GM19397 (cell line): ENCODE data around the gene ELOA.

ENCODE experiments used
- ATAC-seq: cut with Tn5 transposase; IDR thresholded peaks from one replicate; pipeline ENCODE4 v1.9.1; 2021; ENCODE audit warnings: mild to moderate bottlenecking, moderate library complexity; ENCODE audit not compliant: unreplicated experiment

The ELOA gene

GRCh38 chr1:23743287-23744152, at the start of gene ELOA:
TSS of gene ELOA (plus strand) at chr1:23743471. CDS start at chr1:23743504, 33 bp downstream.
- peak; percentile 83 for ATAC-seq

GRCh38 chr1:23693599-23693998, 49.7 kb upstream of the ELOA start:
- ATAC-seq = no peak

- no peak for ATAC-seq
Observed at GRCh38 chr1:23694371-23694770, 48.9 kb upstream of the ELOA start.

GRCh38 chr1:23695667-23696066, 47.6 kb upstream of the ELOA start:
- no peak for ATAC-seq

- ATAC-seq = no peak
Observed at GRCh38 chr1:23696335-23696989, 46.8 kb upstream of the ELOA start.

GRCh38 chr1:23698466-23698865, 44.8 kb upstream of the ELOA start:
- no peak for ATAC-seq

GRCh38 chr1:23699280-23700179, 43.7 kb upstream of the ELOA start:
- no peak for ATAC-seq

GRCh38 chr1:23701310-23701709, 42.0 kb upstream of the ELOA start:
- no peak for ATAC-seq

- ATAC-seq = no peak
Observed at GRCh38 chr1:23701996-23702395, 41.3 kb upstream of the ELOA start.

- ATAC-seq = no peak
Observed at GRCh38 chr1:23704834-23705495, 38.3 kb upstream of the ELOA start.

- no peak for ATAC-seq
Observed at GRCh38 chr1:23709229-23709628, 34.0 kb upstream of the ELOA start.

GRCh38 chr1:23718482-23718881, 24.8 kb upstream of the ELOA start:
- no peak for ATAC-seq

GRCh38 chr1:23719162-23719820, 24.0 kb upstream of the ELOA start:
- no peak for ATAC-seq

- ATAC-seq = peak; percentile 52
Observed at GRCh38 chr1:23720256-23720995, 22.8 kb upstream of the ELOA start.

GRCh38 chr1:23722652-23723051, 20.6 kb upstream of the ELOA start:
- ATAC-seq = no peak

GRCh38 chr1:23726686-23727085, 16.6 kb upstream of the ELOA start:
- no peak for ATAC-seq

- no peak for ATAC-seq
Observed at GRCh38 chr1:23727362-23727811, 15.9 kb upstream of the ELOA start.

- no peak for ATAC-seq
Observed at GRCh38 chr1:23732363-23733224, 10.7 kb upstream of the ELOA start.
